RWPE1 (cell line): ENCODE data around the gene PLPP7.

Experiments
- CTCF ChIA-PET: fragments of 350-600 bp; sonication (Branson Sonifier 250); formaldehyde crosslinking; extraction: SDS; loops from one replicate; lab custom pipeline; 2021; lab: Yijun Ruan, JAX
- POLR2A ChIA-PET: fragments of 400-600 bp; formaldehyde crosslinking; extraction: SDS; loops from one replicate; lab custom pipeline; 2020; ENCODE audit warnings: antibody characterized with exemption; ENCODE audit not compliant: low non-redundant PET; lab: Yijun Ruan, JAX
- DNase-seq: peaks from one replicate; pipeline ENCODE4 v3.0.0; 2012; ENCODE audit warnings: low spot score
- H3K27ac ChIP-seq: fragments of 450-650 bp; 2 replicates; pipeline ENCODE4 v1.5.1; 2017
- CTCF ChIP-seq: fragments of 450-650 bp; conservative IDR thresholded peaks from 2 replicates; pipeline ENCODE4 v1.5.1; 2017; ENCODE audit warnings: low read depth, mild to moderate bottlenecking

The PLPP7 gene

GRCh38 chr9:131288217-131288616 is 1.3 kb upstream of the PLPP7 start:
- H3K27ac ChIP-seq, result no peak overlapping the region
- no peak for TF ChIP-seq CTCF
- CTCF ChIA-PET, result interaction anchor here (0.7 to 1.6 kb wide), 2 partner anchors 8 to 48 kb away, joined by 3 to 7 read pairs; no protein-coding TSS in a partner anchor
- no peak for DNase-seq
- POLR2A ChIA-PET, result interaction anchor here (0.5 kb wide), 1 partner anchor 9 kb away, joined by 4 read pairs; no protein-coding TSS in a partner anchor

GRCh38 chr9:131290036-131290766 is 678 bp downstream of the PLPP7 start:
- POLR2A ChIA-PET, result no interaction called here
- CTCF ChIA-PET, result no interaction called here

GRCh38 chr9:131290767-131291370 is 1.3 kb downstream of the PLPP7 start:
- ChIA-PET POLR2A (no interaction called here), CTCF (no interaction called here)
- TF ChIP-seq CTCF, result no peak
- H3K27ac ChIP-seq, result no peak overlapping the region
- DNase-seq, result no peak

More at GRCh38 chr9:131290036-131290766, 678 bp downstream of the PLPP7 start:
- H3K27ac ChIP-seq, result no peak overlapping the region
- TF ChIP-seq CTCF, result no peak
- no peak for DNase-seq

- TF ChIP-seq CTCF, result no peak
- CTCF ChIA-PET, result interaction anchor here (0.6 kb wide), 3 partner anchors 45 to 1683 kb away, joined by 3 read pairs; no protein-coding TSS in a partner anchor
- DNase-seq, result no peak
- no peak overlapping the region for H3K27ac ChIP-seq
- POLR2A ChIA-PET, result interaction anchor here (0.7 kb wide), 1 partner anchor 167 kb away, joined by 3 read pairs; the partner anchor contains the start of gene NUP214
These were observed 2.3 kb downstream of the PLPP7 start for GRCh38 chr9:131291795-131292315.

- POLR2A ChIA-PET, result no interaction called here
- no peak for TF ChIP-seq CTCF
- no peak overlapping the region for H3K27ac ChIP-seq
- DNase-seq, result no peak
- CTCF ChIA-PET, result interaction anchor here (0.5 to 0.7 kb wide), 4 partner anchors 12 to 306 kb away, joined by 3 to 4 read pairs (median 3); no protein-coding TSS in a partner anchor
These were observed 3.4 kb downstream of the PLPP7 start for GRCh38 chr9:131292937-131293336.

GRCh38 chr9:131296460-131296859 is 6.9 kb downstream of the PLPP7 start:
- no peak overlapping the region for H3K27ac ChIP-seq
- POLR2A ChIA-PET, result no interaction called here

More at GRCh38 chr9:131296460-131296859, 6.9 kb downstream of the PLPP7 start:
- CTCF ChIA-PET, result interaction anchor here (0.6 kb wide), 1 partner anchor 1457 kb away, joined by 6 read pairs; no protein-coding TSS in a partner anchor
- no peak for DNase-seq
- no peak for TF ChIP-seq CTCF
